Bronchial epithelial cell (primary cell): ENCODE measurements around the gene PCK1. TPM values are rescaled to one million over a fixed set of nuclear protein-coding genes. Genes with fewer than 3 reads are reported as not detected.

ENCODE experiments used
- DNase-seq: peaks from one replicate; pipeline ENCODE4 v3.0.0-alpha.2; 2010; ENCODE audit warnings: low read depth
- FAIRE-seq: peaks from 2 replicates; lab custom pipeline; 2011; peaks lifted over from hg19 to GRCh38; lab: Jason Lieb, UNC
- H3K27me3 ChIP-seq: 2 replicates; pipeline ENCODE4 v1.5.1; 2011; ENCODE audit warnings: low read length; ENCODE audit not compliant: control insufficient read depth, insufficient read depth
- H3K36me3 ChIP-seq: 2 replicates; pipeline ENCODE4 v1.5.1; 2011; ENCODE audit warnings: low read length; ENCODE audit not compliant: control insufficient read depth, insufficient read depth
- H3K4me3 ChIP-seq: 2 replicates; pipeline ENCODE4 v1.5.1; 2011; ENCODE audit warnings: mild to moderate bottlenecking, low read depth, low read length, control low read depth
- total RNA-seq: library from RNA; depleted of rRNA; stranded (reverse); fragments of >200 nt; gene quantifications from 2 replicates; pipeline ENCODE4 v1.2.1, GENCODE V29; 2014
- TF ChIP-seq, protein P1 (sequence below): IDR thresholded peaks from 2 replicates; pipeline ENCODE4 v1.5.1; 2011; ENCODE audit warnings: mild to moderate bottlenecking, moderate library complexity, low read length, control low read depth, inconsistent platforms; ENCODE audit not compliant: insufficient read depth, severe bottlenecking

The PCK1 gene
- total RNA-seq, 1 donor from 2014 or later: not detected

DNA sequence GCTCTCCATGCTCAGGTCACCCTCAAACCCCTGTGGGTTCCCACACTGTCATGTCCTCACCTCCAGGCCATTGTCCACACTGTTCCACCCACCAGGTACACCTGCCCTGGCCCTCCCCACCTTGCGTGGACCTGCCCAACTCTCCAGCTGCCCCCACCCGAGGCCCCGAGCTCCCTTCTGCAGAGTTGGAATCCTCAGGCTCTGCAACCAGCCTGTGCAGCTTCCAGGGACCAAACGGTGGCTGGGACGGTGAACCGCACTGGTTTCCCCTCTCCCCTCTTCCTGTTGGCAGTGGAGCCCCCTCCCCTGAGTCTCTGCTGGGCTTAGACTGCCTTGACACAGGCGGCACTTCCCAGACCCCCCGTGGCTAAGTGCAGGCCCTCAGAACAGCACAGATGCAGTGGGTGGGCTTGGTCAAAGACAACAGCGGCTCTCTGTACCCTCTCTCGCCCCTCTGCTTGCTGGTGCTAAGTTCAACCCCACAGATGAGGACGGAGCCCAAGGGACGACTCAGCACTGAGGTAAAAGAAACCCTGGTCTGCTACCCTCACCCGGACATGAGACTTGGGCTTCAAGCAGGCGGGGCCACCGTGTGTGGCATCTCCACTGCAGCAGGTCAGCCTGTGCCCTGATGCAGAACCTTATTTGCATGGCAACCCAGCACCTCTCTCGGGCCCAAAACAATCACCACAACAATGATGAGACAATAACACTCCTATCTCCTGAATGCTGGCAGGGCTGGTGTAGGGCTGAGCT is 48.4 kb downstream of the PCK1 start:
- DNase-seq: no peak
- TF ChIP-seq, protein P1, sequence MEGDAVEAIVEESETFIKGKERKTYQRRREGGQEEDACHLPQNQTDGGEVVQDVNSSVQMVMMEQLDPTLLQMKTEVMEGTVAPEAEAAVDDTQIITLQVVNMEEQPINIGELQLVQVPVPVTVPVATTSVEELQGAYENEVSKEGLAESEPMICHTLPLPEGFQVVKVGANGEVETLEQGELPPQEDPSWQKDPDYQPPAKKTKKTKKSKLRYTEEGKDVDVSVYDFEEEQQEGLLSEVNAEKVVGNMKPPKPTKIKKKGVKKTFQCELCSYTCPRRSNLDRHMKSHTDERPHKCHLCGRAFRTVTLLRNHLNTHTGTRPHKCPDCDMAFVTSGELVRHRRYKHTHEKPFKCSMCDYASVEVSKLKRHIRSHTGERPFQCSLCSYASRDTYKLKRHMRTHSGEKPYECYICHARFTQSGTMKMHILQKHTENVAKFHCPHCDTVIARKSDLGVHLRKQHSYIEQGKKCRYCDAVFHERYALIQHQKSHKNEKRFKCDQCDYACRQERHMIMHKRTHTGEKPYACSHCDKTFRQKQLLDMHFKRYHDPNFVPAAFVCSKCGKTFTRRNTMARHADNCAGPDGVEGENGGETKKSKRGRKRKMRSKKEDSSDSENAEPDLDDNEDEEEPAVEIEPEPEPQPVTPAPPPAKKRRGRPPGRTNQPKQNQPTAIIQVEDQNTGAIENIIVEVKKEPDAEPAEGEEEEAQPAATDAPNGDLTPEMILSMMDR: no peak
- no peak overlapping the region for H3K4me3 ChIP-seq
- no peaks in the 10 kb centered on the region for H3K36me3 ChIP-seq
- peaks cover 13% of the 10 kb centered on the region for H3K27me3 ChIP-seq
- FAIRE-seq: no peak

DNA sequence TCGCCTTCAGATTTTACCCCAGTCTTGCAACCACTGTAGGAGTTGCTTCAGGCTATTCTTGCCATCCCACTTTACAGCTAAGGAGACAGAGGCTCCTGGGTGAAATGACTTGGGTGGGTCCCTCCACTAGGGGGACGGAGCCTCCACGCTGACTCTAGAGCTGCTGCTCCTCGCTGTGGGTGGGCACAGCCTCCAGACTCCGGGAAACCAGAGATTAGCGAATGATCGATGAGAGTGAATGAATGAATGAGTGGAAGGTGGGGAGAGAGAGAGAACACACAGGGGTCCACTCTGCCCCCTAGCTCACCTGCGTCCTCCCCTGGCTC is 48.9 kb downstream of the PCK1 start:
- TF ChIP-seq, protein P1: no peak
- peaks cover 13% of the 10 kb centered on the region for H3K27me3 ChIP-seq
- FAIRE-seq (no peak), DNase-seq (no peak)
- no peak overlapping the region for H3K4me3 ChIP-seq
- no peaks in the 10 kb centered on the region for H3K36me3 ChIP-seq

DNA sequence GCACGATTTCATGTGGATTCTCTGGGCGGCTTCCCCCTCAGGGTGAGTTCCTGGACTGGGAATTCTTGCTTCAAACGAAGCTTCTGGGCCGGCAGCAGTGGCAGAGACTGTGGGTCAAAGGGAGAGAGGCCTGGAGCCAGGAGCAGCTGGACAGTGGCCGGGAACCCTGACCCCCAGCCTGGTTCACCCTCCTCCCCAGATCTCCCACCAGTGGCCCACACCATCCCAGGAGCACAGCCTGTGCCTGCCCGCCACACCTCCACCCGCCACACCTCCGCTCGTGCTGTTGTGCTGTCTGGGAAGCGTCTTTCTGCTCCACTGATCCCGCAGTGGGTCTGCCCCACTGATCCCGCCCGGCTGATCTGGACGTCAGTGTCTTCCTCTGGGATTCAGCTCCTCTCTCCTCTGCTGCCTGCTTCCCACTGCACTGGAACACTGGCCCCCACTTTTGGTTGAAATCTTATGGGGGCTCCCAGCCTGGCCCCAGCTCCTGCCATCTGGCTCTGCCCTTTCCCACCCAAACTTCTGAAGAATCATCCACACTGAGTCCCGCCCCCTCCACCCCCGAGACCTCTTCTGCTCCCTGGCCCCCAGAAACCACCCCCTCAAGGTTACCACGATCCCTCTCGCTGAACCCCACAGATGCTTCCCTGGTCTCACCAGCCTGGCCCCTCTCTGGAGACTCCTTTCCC is 49.5 kb downstream of the PCK1 start:
- no peak for FAIRE-seq
- Histone ChIP-seq H3K36me3 (no peaks in the 10 kb centered on the region), H3K27me3 (peaks cover 19% of the 10 kb centered on the region), H3K4me3 (no peak overlapping the region)
- TF ChIP-seq, protein P1: no peak
- no peak for DNase-seq

DNA sequence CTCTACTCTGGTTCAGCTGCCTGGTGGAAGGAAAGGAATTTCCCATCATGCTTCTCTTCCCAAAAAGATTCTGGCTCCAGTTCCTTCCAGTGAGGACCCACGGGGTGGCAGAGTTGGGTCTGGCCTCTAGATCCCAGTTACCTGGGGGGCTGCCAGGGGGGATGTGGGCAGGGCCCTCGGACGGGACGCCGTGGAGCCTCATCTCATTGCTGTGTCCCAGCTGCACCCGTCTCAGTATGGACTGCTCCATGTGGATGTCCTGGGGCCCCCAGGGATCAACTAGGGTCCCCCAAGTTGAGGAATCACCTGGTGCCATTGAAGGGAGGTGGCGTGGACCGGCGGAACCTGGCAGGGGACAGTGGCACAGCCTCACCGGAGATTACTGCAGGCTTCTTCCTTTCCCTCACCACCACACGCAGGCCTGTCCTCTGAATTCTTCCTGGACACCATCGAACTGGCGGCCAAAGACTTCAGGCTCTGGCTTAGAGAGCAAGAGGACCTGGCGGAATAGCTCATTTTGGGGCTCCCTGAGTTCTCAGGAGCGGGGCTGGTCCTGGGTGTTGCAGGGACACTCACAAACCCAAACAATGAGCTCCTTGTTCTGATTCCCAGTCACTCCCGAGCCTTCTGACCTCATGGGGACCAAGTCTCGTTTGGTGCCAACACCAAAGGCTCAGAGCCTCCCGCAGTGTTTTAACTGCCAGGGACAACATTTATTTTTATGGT is 50.8 kb downstream of the PCK1 start:
- Histone ChIP-seq H3K27me3 (peaks cover 22% of the 10 kb centered on the region), H3K36me3 (no peaks in the 10 kb centered on the region), H3K4me3 (no peak overlapping the region)
- FAIRE-seq: no peak
- no peak for DNase-seq
- TF ChIP-seq, protein P1: no peak

DNA sequence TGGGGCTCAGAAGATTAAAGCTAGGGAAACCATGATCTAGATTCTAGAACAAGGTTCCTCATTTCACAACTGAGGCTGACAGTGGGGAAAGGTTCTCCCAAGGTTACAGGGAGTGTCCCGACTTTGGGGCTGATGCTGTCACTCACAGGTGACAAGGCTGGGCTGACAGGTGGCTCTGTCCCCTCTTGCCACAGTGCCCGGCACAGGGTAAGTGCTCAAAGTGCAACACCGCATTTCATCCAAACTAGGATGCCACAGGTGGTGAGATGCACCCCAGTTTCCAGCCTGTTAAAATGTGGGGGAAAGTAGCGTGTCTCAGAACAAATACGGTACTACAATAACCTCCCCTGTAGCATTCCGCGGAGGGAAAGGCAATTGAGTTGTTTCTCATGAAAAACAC is 51.5 kb downstream of the PCK1 start:
- no peak for DNase-seq
- FAIRE-seq: no peak
- H3K36me3 ChIP-seq: no peaks in the 10 kb centered on the region
- TF ChIP-seq, protein P1: no peak
- peaks cover 22% of the 10 kb centered on the region for H3K27me3 ChIP-seq
- H3K4me3 ChIP-seq: no peak overlapping the region
